ENCODE measurements around the gene ARPC1B.

The ARPC1B gene

GRCh38 chr7:99387912-99388311 is 13.4 kb downstream of the ARPC1B start:
- no peak for DNase-seq

- no peak for DNase-seq
Measured at GRCh38 chr7:99389772-99390171, 15.2 kb downstream of the ARPC1B start.

DNA sequence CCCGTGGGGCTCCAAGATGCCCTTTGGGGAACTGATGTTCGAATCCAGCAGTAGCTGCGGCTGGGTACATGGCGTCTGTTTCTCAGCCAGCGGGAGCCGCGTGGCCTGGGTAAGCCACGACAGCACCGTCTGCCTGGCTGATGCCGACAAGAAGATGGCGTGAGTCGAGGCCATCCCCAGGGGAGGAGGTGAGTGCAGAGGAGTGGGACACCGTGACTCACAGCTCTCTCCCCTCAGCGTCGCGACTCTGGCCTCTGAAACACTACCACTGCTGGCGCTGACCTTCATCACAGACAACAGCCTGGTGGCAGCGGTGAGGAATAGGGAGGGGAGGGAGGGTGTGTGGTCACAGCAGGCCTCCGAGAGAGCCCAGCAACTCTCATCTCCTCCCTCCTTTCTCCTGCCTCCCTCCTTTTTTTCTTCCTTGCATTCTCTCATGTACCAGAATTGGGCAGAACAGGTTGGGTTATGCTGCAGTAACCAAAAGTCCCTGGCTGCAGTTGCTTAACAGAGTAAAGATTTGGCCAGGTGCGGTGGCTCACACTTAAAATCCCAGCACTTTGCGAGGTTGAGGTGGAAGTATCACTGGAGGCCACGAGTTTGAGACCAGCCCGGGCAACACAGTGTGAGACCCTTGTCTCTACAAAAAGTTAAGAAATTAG is 16.5 kb downstream of the ARPC1B start:
- no peak for DNase-seq

- DNase-seq = no peak
Measured at GRCh38 chr7:99392046-99392445, 17.5 kb downstream of the ARPC1B start.

DNA sequence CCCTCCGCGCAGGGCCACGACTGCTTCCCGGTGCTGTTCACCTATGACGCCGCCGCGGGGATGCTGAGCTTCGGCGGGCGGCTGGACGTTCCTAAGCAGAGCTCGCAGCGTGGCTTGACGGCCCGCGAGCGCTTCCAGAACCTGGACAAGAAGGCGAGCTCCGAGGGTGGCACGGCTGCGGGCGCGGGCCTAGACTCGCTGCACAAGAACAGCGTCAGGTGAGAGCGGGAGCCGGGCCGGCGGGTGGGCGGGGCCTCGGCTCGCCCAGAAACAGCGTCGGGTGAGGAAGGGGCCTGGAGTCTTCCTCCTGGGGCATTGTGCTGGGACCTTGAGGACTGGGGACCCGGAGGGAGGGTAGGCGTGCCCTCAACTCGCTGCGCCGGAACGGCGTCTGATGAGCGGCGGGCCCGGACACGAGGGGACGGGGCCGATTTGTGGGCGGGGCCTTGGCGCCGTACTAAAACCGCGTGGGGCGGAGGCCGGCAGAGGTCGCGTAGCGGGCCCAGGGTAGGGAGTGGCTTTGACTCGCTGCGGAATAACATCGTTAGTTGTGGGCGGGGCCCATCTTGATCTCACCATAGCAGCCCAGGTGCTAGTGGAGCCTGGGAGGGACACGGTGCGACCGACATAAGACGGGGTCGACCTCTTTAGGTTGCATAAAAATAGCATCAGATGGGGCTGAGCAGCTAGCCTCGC is 18.3 kb downstream of the ARPC1B start:
- peak in 34 of 56 donors; percentile 13 to 77 (median 41) for DNase-seq

DNA sequence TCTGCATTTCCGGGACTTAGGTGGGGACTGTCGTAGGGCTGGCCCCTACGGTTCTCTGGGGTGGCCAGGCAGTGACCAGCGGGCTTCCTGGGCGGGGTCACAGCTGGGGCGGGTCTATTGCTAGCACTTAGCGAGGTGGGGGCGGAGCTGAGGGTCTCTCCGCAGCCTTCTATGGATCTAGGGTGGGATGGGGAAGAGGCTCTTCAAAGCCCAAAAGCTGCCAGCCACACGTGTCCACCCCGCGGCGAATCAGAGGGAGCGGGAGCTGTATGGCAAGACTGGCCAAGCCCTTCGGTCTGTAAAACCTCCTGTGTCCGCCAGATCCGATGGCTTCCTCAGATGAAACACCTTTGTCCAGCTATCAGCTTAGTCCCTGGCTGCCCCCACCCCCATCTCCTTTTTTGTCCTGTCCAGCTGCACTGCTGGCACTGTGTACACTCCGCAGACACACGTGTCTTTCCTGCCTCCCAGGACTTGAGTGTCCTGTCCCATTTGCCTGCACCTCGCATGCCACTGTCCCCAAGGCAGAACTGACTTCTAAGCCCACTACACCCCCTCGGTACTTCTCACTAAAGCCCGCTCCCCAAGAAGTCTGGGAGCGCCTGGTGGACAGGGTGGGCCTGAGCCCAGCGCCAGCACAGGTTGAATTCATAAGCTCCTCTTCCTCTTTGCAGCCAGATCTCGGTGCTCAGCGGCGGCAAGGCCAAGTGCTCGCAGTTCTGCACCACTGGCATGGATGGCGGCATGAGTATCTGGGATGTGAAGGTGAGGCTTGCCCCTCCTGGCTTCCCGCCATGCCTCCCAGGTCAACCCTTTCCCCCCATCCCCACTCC is 19.0 kb downstream of the ARPC1B start:
- DNase-seq = peak in 22 of 56 donors; percentile 25 to 77 (median 46)

DNA sequence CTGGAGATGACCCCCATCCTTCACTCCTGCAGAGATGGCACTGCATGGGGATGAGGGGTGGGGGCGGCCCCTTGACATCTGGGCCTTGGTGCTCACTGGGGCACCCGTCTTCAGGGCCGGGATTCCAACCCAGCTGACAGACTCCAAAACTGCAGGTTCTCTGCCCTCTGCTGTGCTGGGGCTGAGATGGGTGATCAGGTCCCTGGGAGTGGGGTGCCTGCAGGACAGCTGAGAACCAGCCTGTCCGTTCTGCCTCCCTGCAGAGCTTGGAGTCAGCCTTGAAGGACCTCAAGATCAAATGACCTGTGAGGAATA is 19.6 kb downstream of the ARPC1B start:
- DNase-seq = no peak

DNA sequence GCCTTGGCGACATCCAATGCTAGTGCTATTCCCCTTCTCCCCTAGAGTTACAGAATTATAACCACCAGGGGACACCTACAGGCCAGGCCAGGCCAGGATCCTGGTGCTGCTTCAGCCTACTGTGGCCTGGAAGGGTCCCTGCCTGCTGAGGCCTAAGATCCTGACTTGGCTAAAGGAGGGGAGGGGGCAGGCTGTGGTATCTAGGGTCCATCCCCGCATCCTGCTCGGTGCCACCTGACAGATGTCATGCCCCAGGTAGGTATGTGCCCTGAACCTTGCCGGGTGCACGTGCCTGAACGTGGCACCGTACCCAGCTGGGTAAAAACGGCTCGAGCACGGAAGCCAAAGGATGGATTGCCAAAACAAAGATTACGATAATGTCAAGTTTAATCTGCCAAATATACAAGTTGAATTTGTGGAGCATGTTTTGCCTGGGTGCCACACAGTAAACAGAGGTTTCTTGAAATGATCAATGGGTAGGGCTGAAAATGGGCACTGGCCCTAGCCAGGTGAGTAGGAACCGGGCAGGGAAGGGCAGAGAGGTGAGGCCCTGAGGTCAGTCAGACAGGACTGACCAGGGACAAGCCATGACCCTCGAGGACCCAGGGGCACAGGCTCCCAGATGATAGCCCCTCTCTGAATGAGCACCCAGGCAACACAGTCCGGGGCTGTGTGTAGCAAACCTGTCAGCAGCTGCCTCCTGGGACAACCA is 21.2 kb downstream of the ARPC1B start:
- no peak for DNase-seq

DNA sequence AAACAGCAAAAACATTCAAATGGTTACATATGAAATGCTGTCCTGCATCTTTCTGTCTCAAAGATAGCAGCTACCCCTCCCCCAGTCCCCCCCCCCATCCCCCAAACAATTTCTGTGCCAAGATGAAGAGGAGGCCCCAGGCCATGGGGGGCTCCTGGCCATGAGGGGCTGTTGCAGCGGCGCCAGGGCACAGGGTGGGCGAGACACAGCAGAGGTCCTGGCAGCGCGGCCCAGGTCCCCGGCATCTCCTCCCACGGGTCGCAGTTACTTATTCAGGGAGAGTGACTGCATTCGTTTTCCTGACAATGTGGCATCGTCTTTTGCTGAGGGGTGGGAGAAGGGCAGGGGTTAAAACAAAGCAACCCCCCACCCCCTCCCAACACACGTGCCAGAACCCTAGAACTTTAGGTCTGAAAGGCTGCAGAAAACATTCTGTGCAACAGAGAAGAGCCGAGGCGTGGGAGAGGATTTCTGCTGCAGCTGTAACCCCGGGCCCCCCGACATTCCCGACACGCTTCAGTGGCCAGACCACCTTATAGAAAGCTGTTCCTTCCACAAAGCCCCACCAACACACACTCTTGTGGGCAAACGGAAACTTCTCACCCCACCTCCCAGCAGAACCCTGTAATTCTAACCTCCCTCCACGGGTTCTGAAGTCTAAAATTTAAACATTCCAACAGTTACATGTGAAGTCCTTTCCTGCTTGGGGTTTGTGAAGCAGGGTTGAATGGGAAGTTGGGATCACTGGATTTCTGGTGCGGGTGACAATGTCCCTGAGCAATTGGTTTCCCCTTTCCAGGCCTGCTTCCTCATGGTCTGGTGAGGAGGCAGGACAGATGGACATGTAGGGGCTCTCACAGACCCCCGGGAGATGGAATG is 22.1 kb downstream of the ARPC1B start:
- DNase-seq = no peak

DNA sequence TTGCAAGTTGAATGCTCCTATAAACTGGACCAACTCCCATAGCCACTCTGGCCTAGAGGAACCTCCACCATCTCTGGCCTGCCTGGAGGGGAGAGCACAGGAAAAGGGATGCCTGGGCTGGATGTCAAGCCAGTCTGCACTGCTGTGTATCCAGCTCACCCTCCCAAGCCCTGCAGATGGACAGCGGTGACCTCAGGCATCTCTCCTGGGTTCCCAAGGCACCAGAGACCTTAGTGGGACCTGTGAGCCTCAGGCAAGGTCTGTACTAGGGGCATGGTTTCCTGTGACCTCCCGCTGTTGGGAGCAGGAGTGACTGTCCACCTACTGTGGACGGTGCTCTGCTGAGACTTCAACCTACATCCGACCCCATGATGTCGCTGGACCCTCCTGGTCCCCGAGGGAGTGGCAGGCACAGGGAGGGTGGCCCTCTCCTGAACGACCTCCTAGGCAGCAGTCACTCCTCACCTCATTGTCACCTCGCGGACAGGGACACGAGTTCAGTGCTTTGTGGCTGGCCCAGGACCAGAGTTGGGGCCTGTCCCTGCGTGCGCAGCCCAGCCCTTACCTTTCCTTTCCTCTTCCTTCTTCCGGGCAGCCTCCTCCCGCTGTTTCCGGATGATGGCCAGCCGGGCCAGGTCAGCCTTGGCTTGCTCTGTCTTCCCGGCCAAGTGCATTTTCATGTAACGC is 22.9 kb downstream of the ARPC1B start:
- no peak for DNase-seq

GRCh38 chr7:99398891-99399445 is 24.4 kb downstream of the ARPC1B start:
- no peak for DNase-seq

DNA sequence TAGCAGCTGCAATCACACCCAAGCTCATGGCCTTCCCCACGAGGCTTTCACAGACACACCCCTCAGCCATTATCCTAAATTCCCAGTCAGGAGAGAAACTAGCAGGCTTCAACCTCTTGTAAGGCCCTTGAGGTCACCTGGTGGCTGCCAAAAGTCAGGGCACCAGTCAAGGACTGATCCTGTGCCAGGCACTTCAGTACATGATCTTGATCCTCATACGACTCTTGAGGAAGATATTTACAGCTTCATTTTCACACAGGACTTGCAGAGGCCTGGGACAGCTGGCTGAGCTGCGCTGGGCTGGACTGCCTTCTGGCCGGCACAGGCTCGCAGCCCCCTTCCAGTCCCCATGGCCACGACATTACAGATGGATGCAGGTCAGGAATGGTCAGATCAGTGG is 25.1 kb downstream of the ARPC1B start:
- no peak for DNase-seq

DNA sequence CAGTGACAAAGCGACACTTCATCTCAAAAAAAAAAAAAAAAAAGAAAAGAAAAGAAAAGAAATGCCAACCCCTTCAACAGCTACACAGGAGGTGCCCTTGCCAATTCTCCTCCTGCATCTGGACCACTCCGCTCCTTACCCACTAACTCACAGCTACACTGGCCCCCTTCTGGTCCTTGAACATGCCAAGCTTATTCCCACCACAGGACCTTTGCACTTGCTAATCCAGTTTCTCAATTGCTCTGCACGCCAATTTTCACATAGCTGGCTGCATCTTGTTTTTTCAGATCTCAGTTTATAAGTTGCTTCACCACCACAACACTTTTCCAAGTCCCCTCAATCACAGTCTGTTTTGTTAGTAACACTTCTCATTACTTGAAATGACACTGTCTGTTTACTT is 28.3 kb downstream of the ARPC1B start:
- no peak for DNase-seq

DNA sequence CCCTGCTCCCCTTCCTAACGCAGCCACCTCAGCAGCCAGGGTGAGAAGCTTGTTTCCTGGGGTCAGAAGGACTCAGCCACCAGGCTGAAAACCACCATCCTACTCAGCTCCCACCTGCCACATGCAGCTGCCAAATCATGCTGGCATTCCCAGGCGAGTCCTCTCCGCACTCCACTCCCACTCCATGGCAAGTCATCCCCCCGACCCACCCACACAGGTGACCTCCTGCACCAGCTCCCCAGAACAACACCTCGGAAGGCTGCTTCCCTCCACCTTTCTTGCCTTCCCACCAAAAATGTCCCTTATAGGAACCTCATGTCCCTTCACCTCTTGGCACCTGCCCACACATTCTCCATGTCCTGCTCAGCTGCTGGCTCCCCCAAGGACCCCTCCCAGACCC is 29.2 kb downstream of the ARPC1B start:
- no peak for DNase-seq

GRCh38 chr7:99404235-99404976 is 29.9 kb downstream of the ARPC1B start:
- DNase-seq = no peak

- DNase-seq = no peak
Measured at GRCh38 chr7:99404977-99405320, 30.4 kb downstream of the ARPC1B start.

DNA sequence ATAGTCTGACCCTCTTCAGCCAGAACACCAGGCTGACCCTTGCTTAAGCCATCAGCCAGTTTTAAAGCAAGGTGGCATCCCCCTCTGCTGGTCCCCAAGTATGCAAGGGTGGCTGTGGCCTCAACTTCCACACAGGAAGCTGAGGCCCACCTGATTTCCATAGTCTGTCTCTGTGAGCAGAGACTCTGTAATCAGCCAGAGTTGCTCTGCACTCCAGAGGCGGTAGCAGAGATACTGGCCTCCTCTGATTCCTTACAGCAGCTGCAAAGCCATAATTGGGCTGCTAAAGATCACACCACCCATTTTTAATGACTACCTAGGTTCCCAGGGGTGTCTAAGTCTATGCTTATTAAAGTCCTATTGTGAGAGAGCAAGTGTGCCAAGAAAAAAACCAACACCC is 32.0 kb downstream of the ARPC1B start:
- no peak for DNase-seq

GRCh38 chr7:99407872-99408378 is 33.4 kb downstream of the ARPC1B start:
- DNase-seq = peak in 26 of 56 donors; percentile 16 to 68 (median 45)

Data from amygdala (tissue), 56 donors.